ENCODE data around the gene TMED7. TPM values are rescaled to one million over a fixed set of nuclear protein-coding genes. Genes with fewer than 3 reads are reported as not detected.

TMED7 gene
- total RNA-seq, 4 donors from 2014 or later: 53.1 to 122 (median 68.6) TPM

- no peak for TF ChIP-seq POLR2A (IDR thresholded peaks at IDR 0.05)
- no peak for TF ChIP-seq CTCF (IDR thresholded peaks at IDR 0.05 in 4 of 5, conservative IDR thresholded peaks at IDR 0.05 in 1 of 5)
- intact Hi-C loops (cut with DNase I; ENCODE audit: low total_unique reads) (loop anchor here (5.0 kb wide), 1 partner anchor 208 kb away; no protein-coding TSS in a partner anchor), in situ Hi-C loops (cut with MboI; ENCODE audit: low sequenced_read_pairs in 4 of 4) (loop anchor here in 2 of 4 donors (5.0 to 10.0 kb wide), 2 partner anchors 210 to 273 kb away; no protein-coding TSS in a partner anchor)
These were observed 40.6 kb downstream of the TMED7 start for GRCh38 chr5:115585265-115585664.

GRCh38 chr5:115584501-115584900, 41.3 kb downstream of the TMED7 start:
- peaks cover 20 to 30% of the 10 kb centered on the region in 2 donors for H3K4me1 ChIP-seq
- H3K27ac ChIP-seq: no peak overlapping the region
- TF ChIP-seq POLR2A (IDR thresholded peaks at IDR 0.05): no peak
- no peak for TF ChIP-seq CTCF (IDR thresholded peaks at IDR 0.05 in 4 of 5, conservative IDR thresholded peaks at IDR 0.05 in 1 of 5)
- H3K36me3 ChIP-seq: no peaks in the 10 kb centered on the region
- intact Hi-C loops (cut with DNase I; ENCODE audit: low total_unique reads): no loop called here
- in situ Hi-C loops (cut with MboI; ENCODE audit: low sequenced_read_pairs in 4 of 4): loop anchor here in 2 of 4 donors (5.0 to 10.0 kb wide), 2 partner anchors 210 to 272 kb away; no protein-coding TSS in a partner anchor
- H3K4me3 ChIP-seq: no peak overlapping the region
- ATAC-seq: no peak
- no peak for DNase-seq
- H3K27me3 ChIP-seq: no peaks in the 10 kb centered on the region
- H3K9me3 ChIP-seq: no peaks in the 10 kb centered on the region

More at GRCh38 chr5:115585265-115585664, 40.6 kb downstream of the TMED7 start:
- H3K27ac ChIP-seq: no peak overlapping the region
- H3K4me3 ChIP-seq: no peak overlapping the region
- H3K27me3 ChIP-seq: no peaks in the 10 kb centered on the region
- no peak for ATAC-seq
- DNase-seq: no peak
- no peaks in the 10 kb centered on the region for H3K36me3 ChIP-seq
- peaks cover 23 to 32% of the 10 kb centered on the region in 2 donors for H3K4me1 ChIP-seq
- H3K9me3 ChIP-seq: no peaks in the 10 kb centered on the region

GRCh38 chr5:115583474-115583873, 42.4 kb downstream of the TMED7 start:
- in situ Hi-C loops (cut with MboI; ENCODE audit: low sequenced_read_pairs in 4 of 4): loop anchor here in 2 of 4 donors (5.0 to 10.0 kb wide), 2 partner anchors 209 to 271 kb away; no protein-coding TSS in a partner anchor
- H3K9me3 ChIP-seq: no peaks in the 10 kb centered on the region
- DNase-seq: no peak
- H3K36me3 ChIP-seq: no peaks in the 10 kb centered on the region
- peaks cover 10 to 19% of the 10 kb centered on the region in 2 donors for H3K4me1 ChIP-seq
- TF ChIP-seq CTCF (IDR thresholded peaks at IDR 0.05 in 4 of 5, conservative IDR thresholded peaks at IDR 0.05 in 1 of 5): no peak
- TF ChIP-seq POLR2A (IDR thresholded peaks at IDR 0.05): no peak
- no peaks in the 10 kb centered on the region for H3K27me3 ChIP-seq
- no peak overlapping the region for H3K4me3 ChIP-seq
- intact Hi-C loops (cut with DNase I; ENCODE audit: low total_unique reads): no loop called here
- no peak for ATAC-seq
- H3K27ac ChIP-seq: no peak overlapping the region

GRCh38 chr5:115580941-115581340, 44.9 kb downstream of the TMED7 start:
- TF ChIP-seq CTCF (IDR thresholded peaks at IDR 0.05 in 4 of 5, conservative IDR thresholded peaks at IDR 0.05 in 1 of 5) (no peak), POLR2A (IDR thresholded peaks at IDR 0.05) (no peak)
- no peak for ATAC-seq
- H3K9me3 ChIP-seq: no peaks in the 10 kb centered on the region
- H3K4me3 ChIP-seq: no peak overlapping the region
- in situ Hi-C loops (cut with MboI; ENCODE audit: low sequenced_read_pairs in 4 of 4) (loop anchor here in 2 of 4 donors (5.0 to 10.0 kb wide), 2 partner anchors 206 to 269 kb away; no protein-coding TSS in a partner anchor), intact Hi-C loops (cut with DNase I; ENCODE audit: low total_unique reads) (no loop called here)
- no peak for DNase-seq
- no peaks in the 10 kb centered on the region for H3K36me3 ChIP-seq
- no peaks in the 10 kb centered on the region for H3K27me3 ChIP-seq
- no peaks in the 10 kb centered on the region for H3K4me1 ChIP-seq
- H3K27ac ChIP-seq: no peak overlapping the region

All from gastrocnemius medialis (tissue), 4 donors.